ENCODE data around the gene COL8A2. TPM values are rescaled to one million over a fixed set of nuclear protein-coding genes. Genes with fewer than 3 reads are reported as not detected.

COL8A2 gene
- total RNA-seq, 4 donors from 2014 or later = 2.7 to 6.4 (median 3.7) TPM

DNA sequence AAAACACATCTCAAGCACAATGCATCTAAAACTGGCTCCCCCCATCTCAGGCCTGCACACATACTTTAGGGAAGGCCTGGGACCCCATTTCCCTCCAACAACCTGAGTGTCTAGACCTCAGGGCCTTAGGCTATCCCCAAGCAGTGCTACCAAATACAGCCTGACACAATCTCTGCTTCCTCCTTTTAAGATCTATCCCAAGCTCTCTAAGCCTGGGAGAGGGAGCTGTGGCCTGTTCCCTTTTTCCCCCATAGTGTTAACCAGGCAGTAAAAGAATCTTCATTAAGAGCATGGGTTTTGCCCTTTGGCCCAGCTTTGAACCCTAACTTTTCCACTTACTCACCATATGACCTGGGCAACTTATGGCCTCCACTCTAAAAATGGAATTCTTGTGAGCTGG is 10.8 kb upstream of the COL8A2 start:
- no peak for ATAC-seq (ENCODE audit: low FRiP score)
- TF ChIP-seq, protein P1, sequence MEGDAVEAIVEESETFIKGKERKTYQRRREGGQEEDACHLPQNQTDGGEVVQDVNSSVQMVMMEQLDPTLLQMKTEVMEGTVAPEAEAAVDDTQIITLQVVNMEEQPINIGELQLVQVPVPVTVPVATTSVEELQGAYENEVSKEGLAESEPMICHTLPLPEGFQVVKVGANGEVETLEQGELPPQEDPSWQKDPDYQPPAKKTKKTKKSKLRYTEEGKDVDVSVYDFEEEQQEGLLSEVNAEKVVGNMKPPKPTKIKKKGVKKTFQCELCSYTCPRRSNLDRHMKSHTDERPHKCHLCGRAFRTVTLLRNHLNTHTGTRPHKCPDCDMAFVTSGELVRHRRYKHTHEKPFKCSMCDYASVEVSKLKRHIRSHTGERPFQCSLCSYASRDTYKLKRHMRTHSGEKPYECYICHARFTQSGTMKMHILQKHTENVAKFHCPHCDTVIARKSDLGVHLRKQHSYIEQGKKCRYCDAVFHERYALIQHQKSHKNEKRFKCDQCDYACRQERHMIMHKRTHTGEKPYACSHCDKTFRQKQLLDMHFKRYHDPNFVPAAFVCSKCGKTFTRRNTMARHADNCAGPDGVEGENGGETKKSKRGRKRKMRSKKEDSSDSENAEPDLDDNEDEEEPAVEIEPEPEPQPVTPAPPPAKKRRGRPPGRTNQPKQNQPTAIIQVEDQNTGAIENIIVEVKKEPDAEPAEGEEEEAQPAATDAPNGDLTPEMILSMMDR (IDR thresholded peaks at IDR 0.05) = no peak
- no peak for DNase-seq (ENCODE audit: low spot score)

DNA sequence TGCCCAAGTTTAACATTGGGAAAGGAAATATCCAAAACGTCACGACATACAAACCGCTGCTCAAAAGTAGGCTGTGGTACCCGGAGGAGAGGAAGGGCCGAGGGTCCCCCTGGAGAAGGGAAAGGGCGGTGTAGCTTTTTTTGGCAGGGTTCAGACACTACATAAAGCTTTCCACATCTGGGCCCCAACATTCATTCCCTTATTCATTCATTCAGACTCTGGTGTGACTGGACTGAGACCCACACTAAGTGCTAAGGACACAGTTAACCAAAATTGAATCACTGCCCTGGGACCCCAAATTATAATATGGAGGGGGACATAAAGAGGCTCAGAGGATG is 10.3 kb upstream of the COL8A2 start:
- ATAC-seq (ENCODE audit: low FRiP score) (no peak), DNase-seq (ENCODE audit: low spot score) (no peak)
- TF ChIP-seq, protein P1 (IDR thresholded peaks at IDR 0.05) = no peak

DNA sequence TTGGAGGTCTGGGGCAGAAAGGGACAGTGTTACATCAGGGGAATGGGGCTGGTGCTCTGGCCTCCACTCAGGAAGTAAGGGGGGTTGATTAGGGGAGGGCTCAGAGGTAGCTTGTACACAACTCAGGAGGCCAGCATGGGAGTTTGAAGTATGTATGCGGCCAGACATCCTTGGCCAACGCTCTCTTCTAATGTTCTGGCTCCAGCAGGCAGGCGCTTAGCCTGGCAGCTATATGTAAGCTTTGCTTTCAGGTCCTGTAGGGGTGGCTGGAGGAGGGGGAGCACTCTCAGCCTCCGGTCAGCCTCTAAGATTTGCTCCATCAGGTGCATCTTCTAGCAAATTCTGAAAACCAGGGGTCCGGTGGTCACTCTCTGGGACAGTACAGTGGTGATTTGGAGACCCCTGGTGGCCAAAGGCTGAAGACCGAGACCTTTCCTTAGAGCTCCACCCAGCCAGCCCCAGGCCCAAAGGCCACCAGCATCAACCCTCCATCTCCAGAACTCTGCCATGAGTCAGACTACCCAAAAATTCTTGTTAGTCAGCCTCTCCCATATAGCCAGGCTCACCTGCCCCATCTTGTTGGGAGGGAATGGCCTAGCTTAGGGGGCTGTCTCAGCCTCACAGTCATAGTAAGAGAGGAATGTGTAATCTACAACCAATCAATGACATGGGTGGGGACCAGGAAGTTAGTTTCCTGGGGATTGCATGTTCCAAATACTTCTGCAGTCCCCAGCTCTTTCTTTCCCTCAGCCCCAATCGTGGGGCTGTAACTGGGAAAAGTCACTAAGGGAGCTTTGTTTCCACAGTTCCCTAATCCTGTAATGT is 9.7 kb upstream of the COL8A2 start:
- ATAC-seq (ENCODE audit: low FRiP score) (peak; percentile 61), DNase-seq (ENCODE audit: low spot score) (no peak)
- TF ChIP-seq, protein P1 (IDR thresholded peaks at IDR 0.05) = peak in 1 of 3 donors; percentile 33

- ATAC-seq (ENCODE audit: low FRiP score) (no peak), DNase-seq (ENCODE audit: low spot score) (no peak)
- TF ChIP-seq, protein P1 (IDR thresholded peaks at IDR 0.05) = no peak
These were observed 9.0 kb upstream of the COL8A2 start for GRCh38 chr1:36134031-36134430.

DNA sequence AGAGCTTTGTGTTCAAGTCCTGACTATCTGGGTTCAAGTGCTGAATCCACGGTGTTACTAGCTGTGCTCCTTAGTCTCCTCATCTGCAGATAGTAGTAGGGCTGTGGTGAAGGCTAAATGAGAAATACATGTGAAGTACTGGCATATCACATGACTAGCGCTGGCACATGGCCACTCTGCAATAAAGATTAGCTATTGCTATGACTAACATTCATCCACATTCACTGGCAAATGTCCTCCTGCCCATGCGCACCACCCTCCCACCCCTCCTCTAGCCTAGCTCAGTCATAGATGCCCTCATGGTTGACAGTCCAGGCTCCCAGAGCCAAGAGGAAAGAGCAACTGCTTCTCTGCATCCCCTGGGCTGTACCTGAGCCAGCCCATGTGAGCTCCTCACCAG is 8.5 kb upstream of the COL8A2 start:
- TF ChIP-seq, protein P1 (IDR thresholded peaks at IDR 0.05) = no peak
- ATAC-seq (ENCODE audit: low FRiP score) (peak; percentile 87), DNase-seq (ENCODE audit: low spot score) (peak; percentile 70)

DNA sequence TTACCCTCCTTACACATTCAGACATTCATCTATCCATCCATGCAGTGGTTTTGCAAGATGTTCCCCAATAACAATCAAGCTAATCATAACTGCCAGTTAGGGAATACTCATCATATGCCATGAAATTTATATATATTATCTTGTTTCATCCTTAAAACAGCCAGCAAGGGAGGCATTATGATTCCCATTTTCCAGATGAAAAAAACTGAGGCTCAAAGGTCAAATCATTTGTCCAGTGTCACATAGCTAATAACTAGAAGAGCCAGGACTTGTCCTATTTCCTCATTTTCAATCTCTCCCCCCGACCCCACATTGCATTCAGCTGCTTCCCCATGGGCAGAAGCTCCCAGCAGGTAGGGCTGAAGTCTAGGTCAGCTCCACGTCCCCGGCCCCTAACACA is 7.0 kb upstream of the COL8A2 start:
- no peak for ATAC-seq (ENCODE audit: low FRiP score)
- no peak for DNase-seq (ENCODE audit: low spot score)
- TF ChIP-seq, protein P1 (IDR thresholded peaks at IDR 0.05) = no peak

DNA sequence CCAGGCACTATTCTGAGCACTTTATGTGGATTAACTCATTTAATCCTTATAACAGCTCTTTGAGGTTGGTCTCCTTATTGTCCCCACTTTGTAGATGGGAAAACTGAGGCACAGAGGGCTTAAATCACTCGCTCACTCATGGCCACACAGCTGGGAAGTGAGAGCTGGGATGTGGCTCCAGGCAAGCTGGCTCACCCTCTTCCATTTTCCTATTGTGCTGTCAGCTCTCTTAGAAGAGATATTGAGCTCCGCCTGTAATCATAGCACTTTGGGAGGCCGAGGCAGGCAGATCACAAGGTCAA is 3.8 kb upstream of the COL8A2 start:
- TF ChIP-seq, protein P1 (IDR thresholded peaks at IDR 0.05) = no peak
- ATAC-seq (ENCODE audit: low FRiP score) (no peak), DNase-seq (ENCODE audit: low spot score) (no peak)

All from omental fat pad (tissue), 4 donors.